ENCODE data around the gene DLX1. TPM values are rescaled to one million over a fixed set of nuclear protein-coding genes. Genes with fewer than 3 reads are reported as not detected.
"Not testable (repeated sequence)": the region's sequence is repeated elsewhere in the genome, so short reads cannot be mapped to it uniquely, and the experiment has no call there.

Gene DLX1
- polyA plus RNA-seq, 4 donors = 0.47 to 1.3 TPM; not detected in 2

DNA sequence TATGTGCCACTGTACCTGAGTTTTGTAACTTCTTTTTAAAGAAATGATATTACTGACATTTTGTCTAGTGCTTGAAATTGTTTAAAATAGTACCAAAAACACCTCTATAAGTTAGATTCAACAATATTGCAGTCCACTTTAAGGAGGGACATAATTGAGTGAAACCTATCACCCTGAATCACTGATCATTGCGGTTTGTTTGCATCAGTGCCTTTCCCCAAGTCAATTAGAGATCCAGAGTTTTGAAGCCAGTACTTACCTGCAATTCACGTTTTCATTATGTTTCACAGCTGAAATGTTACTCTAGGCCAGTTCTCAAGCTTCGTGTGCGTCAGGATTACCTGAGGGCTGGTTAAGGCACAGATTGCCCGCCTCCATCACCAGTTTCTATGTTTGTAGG is 26.6 kb upstream of the DLX1 start:
- Histone ChIP-seq H3K36me3 (ENCODE audit: control insufficient read depth in 3 of 3, insufficient read depth in 2 of 3, low read depth in 1 of 3, low read length in 3 of 3) (no peaks in the 10 kb centered on the region), H3K4me1 (ENCODE audit: control insufficient read depth in 3 of 3, insufficient read depth in 2 of 3, low read depth in 1 of 3, low read length in 2 of 3) (no peaks in the 10 kb centered on the region), H3K27me3 (ENCODE audit: control insufficient read depth in 3 of 3, insufficient read depth in 3 of 3, low read length in 3 of 3) (no peaks in the 10 kb centered on the region), H3K9me3 (ENCODE audit: control insufficient read depth in 2 of 2, insufficient read depth in 1 of 2, low read depth in 1 of 2, low read length in 1 of 2) (no peaks in the 10 kb centered on the region), H3K4me3 (ENCODE audit: low read depth in 1 of 3, low read length in 3 of 3) (no peak overlapping the region), H3K27ac (ENCODE audit: low read depth in 1 of 3, low read length in 2 of 3) (no peak overlapping the region)
- DNase-seq (no peak), FAIRE-seq (no peak)
- WGBS, 3 donors = 96 to 98% (median 96%) methylated on average over 5 of the region's 5 CpGs

DNA sequence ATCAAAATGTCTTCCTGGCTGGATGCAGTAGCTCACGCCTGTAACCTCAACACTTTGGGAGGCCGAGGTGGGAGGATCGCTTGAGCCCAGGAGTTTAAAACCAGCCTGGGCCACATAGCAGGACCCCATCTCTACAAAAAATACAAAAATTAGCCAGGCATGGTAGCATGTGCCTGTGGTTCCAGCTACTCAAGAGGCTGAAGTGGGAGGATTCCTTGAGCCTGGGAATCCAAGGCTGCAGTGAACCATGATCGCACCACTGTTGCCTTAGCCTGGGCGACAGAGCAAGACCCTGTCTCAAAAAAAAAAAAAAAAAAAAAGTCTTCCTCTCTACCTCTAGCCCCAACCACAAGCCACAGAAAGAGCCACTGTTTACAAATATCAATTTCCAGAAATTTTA is 25.2 kb upstream of the DLX1 start:
- WGBS, 3 donors = 92% methylated on average over 5 of the region's 5 CpGs
- not testable (repeated sequence) for H3K9me3 ChIP-seq (ENCODE audit: control insufficient read depth in 2 of 2, insufficient read depth in 1 of 2, low read depth in 1 of 2, low read length in 1 of 2); H3K27me3 ChIP-seq (ENCODE audit: control insufficient read depth in 3 of 3, insufficient read depth in 3 of 3, low read length in 3 of 3); H3K4me3 ChIP-seq (ENCODE audit: low read depth in 1 of 3, low read length in 3 of 3); DNase-seq; H3K27ac ChIP-seq (ENCODE audit: low read depth in 1 of 3, low read length in 2 of 3); H3K36me3 ChIP-seq (ENCODE audit: control insufficient read depth in 3 of 3, insufficient read depth in 2 of 3, low read depth in 1 of 3, low read length in 3 of 3); FAIRE-seq; H3K4me1 ChIP-seq (ENCODE audit: control insufficient read depth in 3 of 3, insufficient read depth in 2 of 3, low read depth in 1 of 3, low read length in 2 of 3)

DNA sequence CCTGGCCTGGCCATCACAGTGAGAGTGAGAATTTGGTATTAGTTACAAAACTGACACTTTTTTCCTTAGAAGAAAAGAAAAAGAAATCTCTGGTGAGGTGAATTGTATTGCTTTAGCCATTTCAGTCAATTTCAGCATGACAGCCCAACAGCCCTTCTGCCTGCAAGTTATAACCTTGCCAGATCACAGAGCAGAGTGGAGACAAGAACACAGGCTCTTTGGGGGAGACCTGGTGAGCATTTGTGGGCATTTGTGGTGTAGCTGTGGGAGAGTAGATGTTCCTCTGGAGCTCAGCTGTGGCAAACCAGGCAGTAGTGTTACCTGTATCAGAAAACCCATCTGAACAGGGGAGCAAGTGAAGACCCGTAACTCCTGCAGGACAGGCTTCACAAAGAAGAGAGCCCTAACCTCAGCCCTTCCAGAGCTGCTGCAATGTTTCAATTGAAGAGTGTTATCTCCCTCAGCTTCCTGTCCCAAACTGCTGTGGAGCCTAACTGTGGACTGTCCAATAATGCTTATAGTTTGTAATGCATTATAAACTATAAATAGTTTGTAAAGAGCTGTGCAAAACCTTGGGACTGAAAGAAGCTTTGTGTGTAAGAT is 22.8 kb upstream of the DLX1 start:
- DNase-seq (no peak), FAIRE-seq (no peak)

DNA sequence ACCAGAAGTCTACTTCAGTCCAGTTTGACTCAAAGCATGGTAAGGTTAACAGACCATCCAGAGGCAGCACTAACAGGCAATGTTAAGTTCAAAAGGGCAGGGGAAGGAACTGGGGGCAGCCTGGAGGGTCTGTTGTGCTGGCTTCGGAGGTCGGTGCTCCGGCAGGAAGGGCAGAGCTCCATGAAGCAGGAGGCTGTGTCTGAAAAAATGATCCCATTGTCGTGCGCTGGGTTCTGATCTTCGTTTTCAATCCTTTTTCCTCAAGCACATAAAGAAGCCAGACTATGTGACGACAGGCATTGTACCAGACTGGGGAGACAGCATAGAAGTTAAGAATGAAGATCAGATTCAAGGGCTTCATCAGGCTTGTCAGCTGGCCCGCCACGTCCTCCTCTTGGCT is 21.9 kb upstream of the DLX1 start:
- Histone ChIP-seq H3K4me3 (ENCODE audit: low read depth in 1 of 3, low read length in 3 of 3) (no peak overlapping the region), H3K36me3 (ENCODE audit: control insufficient read depth in 3 of 3, insufficient read depth in 2 of 3, low read depth in 1 of 3, low read length in 3 of 3) (no peaks in the 10 kb centered on the region), H3K9me3 (ENCODE audit: control insufficient read depth in 2 of 2, insufficient read depth in 1 of 2, low read depth in 1 of 2, low read length in 1 of 2) (no peaks in the 10 kb centered on the region), H3K4me1 (ENCODE audit: control insufficient read depth in 3 of 3, insufficient read depth in 2 of 3, low read depth in 1 of 3, low read length in 2 of 3) (no peaks in the 10 kb centered on the region), H3K27me3 (ENCODE audit: control insufficient read depth in 3 of 3, insufficient read depth in 3 of 3, low read length in 3 of 3) (no peaks in the 10 kb centered on the region), H3K27ac (ENCODE audit: low read depth in 1 of 3, low read length in 2 of 3) (no peak overlapping the region)
- no peak for DNase-seq
- FAIRE-seq = no peak
- WGBS, 3 donors = 91 to 96% (median 95%) methylated on average over 9 of the region's 9 CpGs

More for the DNA sequence above, 22.8 kb upstream of the DLX1 start:
- no peaks in the 10 kb centered on the region for H3K4me1 ChIP-seq (ENCODE audit: control insufficient read depth in 3 of 3, insufficient read depth in 2 of 3, low read depth in 1 of 3, low read length in 2 of 3)
- no peaks in the 10 kb centered on the region for H3K9me3 ChIP-seq (ENCODE audit: control insufficient read depth in 2 of 2, insufficient read depth in 1 of 2, low read depth in 1 of 2, low read length in 1 of 2)
- no peaks in the 10 kb centered on the region for H3K27me3 ChIP-seq (ENCODE audit: control insufficient read depth in 3 of 3, insufficient read depth in 3 of 3, low read length in 3 of 3)
- no peaks in the 10 kb centered on the region for H3K36me3 ChIP-seq (ENCODE audit: control insufficient read depth in 3 of 3, insufficient read depth in 2 of 3, low read depth in 1 of 3, low read length in 3 of 3)
- H3K27ac ChIP-seq (ENCODE audit: low read depth in 1 of 3, low read length in 2 of 3) = no peak overlapping the region
- no peak overlapping the region for H3K4me3 ChIP-seq (ENCODE audit: low read depth in 1 of 3, low read length in 3 of 3)
- 76 to 92% (median 89%) methylated on average over 1 of the region's 1 CpG for WGBS, 3 donors

DNA sequence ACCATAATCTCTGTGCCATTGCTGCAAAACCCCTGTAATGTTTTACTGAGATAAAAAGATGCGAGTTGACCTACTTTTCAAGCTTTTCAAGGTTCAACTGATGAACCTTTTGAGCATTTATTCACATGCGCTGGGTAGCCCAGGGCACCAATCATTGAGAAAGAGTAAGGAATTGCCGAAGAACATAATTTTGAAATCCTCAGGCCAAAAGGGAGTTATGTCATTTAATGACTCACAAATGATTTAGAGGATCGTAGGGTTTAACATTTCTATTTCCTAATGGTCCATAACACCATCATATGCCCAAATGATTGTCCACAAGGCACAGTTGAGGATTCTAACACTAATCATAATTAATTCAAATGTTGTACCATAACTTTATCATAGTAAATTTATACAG is 20.2 kb upstream of the DLX1 start:
- H3K4me1 ChIP-seq (ENCODE audit: control insufficient read depth in 3 of 3, insufficient read depth in 2 of 3, low read depth in 1 of 3, low read length in 2 of 3) = no peaks in the 10 kb centered on the region
- 96% methylated on average over 4 of the region's 4 CpGs for WGBS, 3 donors
- no peak overlapping the region for H3K4me3 ChIP-seq (ENCODE audit: low read depth in 1 of 3, low read length in 3 of 3)
- no peak overlapping the region for H3K27ac ChIP-seq (ENCODE audit: low read depth in 1 of 3, low read length in 2 of 3)
- FAIRE-seq = no peak
- no peaks in the 10 kb centered on the region for H3K36me3 ChIP-seq (ENCODE audit: control insufficient read depth in 3 of 3, insufficient read depth in 2 of 3, low read depth in 1 of 3, low read length in 3 of 3)
- no peaks in the 10 kb centered on the region for H3K27me3 ChIP-seq (ENCODE audit: control insufficient read depth in 3 of 3, insufficient read depth in 3 of 3, low read length in 3 of 3)
- no peaks in the 10 kb centered on the region for H3K9me3 ChIP-seq (ENCODE audit: control insufficient read depth in 2 of 2, insufficient read depth in 1 of 2, low read depth in 1 of 2, low read length in 1 of 2)
- no peak for DNase-seq

DNA sequence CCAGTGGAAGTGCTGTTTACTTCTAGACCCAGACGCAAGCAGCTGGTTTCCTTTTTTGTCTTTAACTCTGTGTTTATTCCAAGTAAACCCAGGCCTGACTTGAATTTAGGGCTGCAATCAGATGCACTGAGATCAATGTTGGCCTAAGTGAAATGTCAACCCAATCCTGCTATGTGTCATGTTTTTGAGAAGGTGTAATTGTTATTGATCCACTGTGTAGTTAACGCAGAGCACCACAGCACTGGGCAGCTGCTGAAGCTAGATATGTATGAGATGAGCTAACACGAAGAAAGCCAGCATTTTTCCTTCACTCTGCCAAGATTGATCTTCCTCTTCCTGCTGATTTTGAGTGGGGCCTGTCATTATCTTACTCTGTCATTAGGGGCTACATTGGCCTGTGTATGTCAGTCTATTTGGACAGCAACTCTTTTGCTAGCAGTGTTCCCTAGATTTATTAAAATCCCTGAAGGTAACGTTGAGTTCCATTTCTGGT is 18.9 kb upstream of the DLX1 start:
- Histone ChIP-seq H3K4me3 (ENCODE audit: low read depth in 1 of 3, low read length in 3 of 3) (no peak overlapping the region), H3K36me3 (ENCODE audit: control insufficient read depth in 3 of 3, insufficient read depth in 2 of 3, low read depth in 1 of 3, low read length in 3 of 3) (no peaks in the 10 kb centered on the region), H3K9me3 (ENCODE audit: control insufficient read depth in 2 of 2, insufficient read depth in 1 of 2, low read depth in 1 of 2, low read length in 1 of 2) (no peaks in the 10 kb centered on the region), H3K27ac (ENCODE audit: low read depth in 1 of 3, low read length in 2 of 3) (no peak overlapping the region), H3K27me3 (ENCODE audit: control insufficient read depth in 3 of 3, insufficient read depth in 3 of 3, low read length in 3 of 3) (no peaks in the 10 kb centered on the region), H3K4me1 (ENCODE audit: control insufficient read depth in 3 of 3, insufficient read depth in 2 of 3, low read depth in 1 of 3, low read length in 2 of 3) (no peaks in the 10 kb centered on the region)
- FAIRE-seq (no peak), DNase-seq (no peak)
- 74 to 93% (median 89%) methylated on average over 4 of the region's 4 CpGs for WGBS, 3 donors

DNA sequence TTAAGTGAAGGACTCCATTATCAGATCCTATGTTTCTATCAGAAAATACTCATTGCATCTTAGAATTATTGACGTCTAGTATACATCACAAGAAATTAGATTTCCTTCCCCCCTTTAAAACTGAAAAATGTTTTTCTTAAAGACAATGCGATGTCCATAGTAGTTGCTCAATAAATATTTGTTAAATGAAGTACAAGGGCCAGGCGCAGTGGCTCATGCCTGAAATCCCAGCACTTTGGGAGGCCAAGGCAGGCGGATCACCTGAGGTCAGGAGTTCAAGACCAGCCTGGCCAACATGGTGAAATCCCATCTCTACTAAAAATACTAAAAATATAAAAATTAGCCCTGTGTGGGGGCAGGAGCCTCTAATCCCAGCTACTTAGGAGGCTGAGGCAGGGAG is 17.4 kb upstream of the DLX1 start:
- WGBS, 3 donors = 93 to 99% (median 94%) methylated on average over 4 of the region's 4 CpGs
- not testable (repeated sequence) for H3K27ac ChIP-seq (ENCODE audit: low read depth in 1 of 3, low read length in 2 of 3); H3K4me3 ChIP-seq (ENCODE audit: low read depth in 1 of 3, low read length in 3 of 3); H3K9me3 ChIP-seq (ENCODE audit: control insufficient read depth in 2 of 2, insufficient read depth in 1 of 2, low read depth in 1 of 2, low read length in 1 of 2); H3K27me3 ChIP-seq (ENCODE audit: control insufficient read depth in 3 of 3, insufficient read depth in 3 of 3, low read length in 3 of 3); H3K4me1 ChIP-seq (ENCODE audit: control insufficient read depth in 3 of 3, insufficient read depth in 2 of 3, low read depth in 1 of 3, low read length in 2 of 3); DNase-seq; FAIRE-seq; H3K36me3 ChIP-seq (ENCODE audit: control insufficient read depth in 3 of 3, insufficient read depth in 2 of 3, low read depth in 1 of 3, low read length in 3 of 3)

DNA sequence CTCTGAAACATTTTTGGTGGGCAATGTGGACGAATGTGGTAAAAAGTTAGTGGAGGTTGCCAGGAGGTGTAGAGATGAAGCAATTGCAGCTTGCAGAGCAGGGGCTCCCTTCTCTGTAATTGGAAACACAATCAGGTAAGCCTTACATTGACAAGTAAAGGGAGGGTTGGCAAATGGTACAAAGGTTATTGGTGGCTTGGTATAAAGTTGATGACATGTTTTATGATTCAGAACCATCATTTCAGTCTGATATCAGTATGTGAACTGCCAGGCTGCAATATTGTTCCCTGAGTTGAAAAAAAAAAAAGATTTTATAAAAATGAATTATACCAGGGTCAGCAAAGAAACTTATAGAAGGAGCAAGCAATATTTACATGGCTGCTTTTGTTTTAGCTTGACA is 14.4 kb upstream of the DLX1 start:
- H3K4me1 ChIP-seq (ENCODE audit: control insufficient read depth in 3 of 3, insufficient read depth in 2 of 3, low read depth in 1 of 3, low read length in 2 of 3) = no peaks in the 10 kb centered on the region
- WGBS, 3 donors = 52 to 81% (median 56%) methylated on average over 1 of the region's 1 CpG
- peak; percentile 16 to 67 for DNase-seq
- no peak overlapping the region for H3K4me3 ChIP-seq (ENCODE audit: low read depth in 1 of 3, low read length in 3 of 3)
- no peaks in the 10 kb centered on the region for H3K9me3 ChIP-seq (ENCODE audit: control insufficient read depth in 2 of 2, insufficient read depth in 1 of 2, low read depth in 1 of 2, low read length in 1 of 2)
- H3K27ac ChIP-seq (ENCODE audit: low read depth in 1 of 3, low read length in 2 of 3) = no peak overlapping the region
- no peak for FAIRE-seq
- peaks cover 0 to 4% (median 0%) of the 10 kb centered on the region in 3 donors for H3K27me3 ChIP-seq (ENCODE audit: control insufficient read depth in 3 of 3, insufficient read depth in 3 of 3, low read length in 3 of 3)
- H3K36me3 ChIP-seq (ENCODE audit: control insufficient read depth in 3 of 3, insufficient read depth in 2 of 3, low read depth in 1 of 3, low read length in 3 of 3) = no peaks in the 10 kb centered on the region

DNA sequence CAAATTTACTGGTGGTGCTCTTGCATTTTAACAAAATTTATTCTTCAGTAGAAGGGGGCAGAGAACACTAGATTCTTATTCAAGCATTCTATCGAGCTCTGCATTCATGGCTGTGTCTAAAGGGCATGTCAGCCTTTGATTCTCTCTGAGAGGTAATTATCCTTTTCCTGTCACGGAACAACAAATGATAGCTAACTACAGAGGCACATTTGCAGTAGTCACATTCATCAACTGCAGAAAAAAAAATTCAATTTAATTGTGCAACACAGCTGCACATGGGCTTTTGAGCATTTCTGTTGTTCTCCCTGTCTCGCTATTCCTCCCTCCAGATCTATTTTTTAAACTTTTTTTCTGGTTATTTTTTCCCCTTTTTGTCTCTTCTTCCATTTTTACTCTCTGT is 13.0 kb upstream of the DLX1 start:
- Histone ChIP-seq H3K4me3 (ENCODE audit: low read depth in 1 of 3, low read length in 3 of 3) (no peak overlapping the region), H3K27me3 (ENCODE audit: control insufficient read depth in 3 of 3, insufficient read depth in 3 of 3, low read length in 3 of 3) (peaks cover 0 to 4% (median 0%) of the 10 kb centered on the region in 3 donors), H3K36me3 (ENCODE audit: control insufficient read depth in 3 of 3, insufficient read depth in 2 of 3, low read depth in 1 of 3, low read length in 3 of 3) (no peaks in the 10 kb centered on the region), H3K27ac (ENCODE audit: low read depth in 1 of 3, low read length in 2 of 3) (no peak overlapping the region), H3K9me3 (ENCODE audit: control insufficient read depth in 2 of 2, insufficient read depth in 1 of 2, low read depth in 1 of 2, low read length in 1 of 2) (no peaks in the 10 kb centered on the region), H3K4me1 (ENCODE audit: control insufficient read depth in 3 of 3, insufficient read depth in 2 of 3, low read depth in 1 of 3, low read length in 2 of 3) (no peaks in the 10 kb centered on the region)
- WGBS, 3 donors = 82 to 87% (median 83%) methylated on average over 3 of the region's 3 CpGs
- DNase-seq (no peak), FAIRE-seq (no peak)
